ENCODE results near the gene PRKCB.

- TF ChIP-seq CTCF (IDR thresholded peaks at IDR 0.05; ENCODE audit: insufficient read depth, low read length), result no peak
- no peak for TF ChIP-seq POLR2AphosphoS5 (IDR thresholded peaks at IDR 0.05; ENCODE audit: low read depth)
- no peak for TF ChIP-seq REST (IDR thresholded peaks at IDR 0.05; ENCODE audit: insufficient replicate concordance, low read depth)
- no peak for TF ChIP-seq GABPA (IDR thresholded peaks at IDR 0.05; ENCODE audit: low read depth)
- TF ChIP-seq SPI1 (IDR thresholded peaks at IDR 0.05; ENCODE audit: borderline replicate concordance, low read depth), result no peak
Observed at GRCh38 chr16:23836078-23836403, 258 bp downstream of the PRKCB start.

All from HL-60 (cell line).